Posterior vena cava (tissue), 2 donors: ENCODE results near the gene PSMF1. TPM values are rescaled to one million over a fixed set of nuclear protein-coding genes. Genes with fewer than 3 reads are reported as not detected.
"Not testable (repeated sequence)": the region's sequence is repeated elsewhere in the genome, so short reads cannot be mapped to it uniquely, and the experiment has no call there.

ENCODE experiments used
- DNase-seq: peaks from one replicate; pipeline ENCODE4 v3.0.0-alpha.2; 2020; ENCODE audit warnings: low spot score
- intact Hi-C, 2 donors: fragments of 100-400 bp; cut with DNase I; formaldehyde crosslinking; loops; one replicate each; pipeline versions ENCODE4 v1.14.1 to v1.14.2; 2022 to 2023
- total RNA-seq, 2 donors: library from RNA; stranded (reverse); fragmentation: NEBNext Ultra II Directional; extraction: Animal tissue kit (Norgen Biotek cat#: 25700); gene quantifications; one replicate each; pipeline ENCODE4 v1.2.1, GENCODE V29; 2021
- donor health status: DM: yes; HTN: yes; CAD: no.
- donor health status: DM: yes; HTN: yes; CAD: no.

Gene PSMF1
- total RNA-seq, 2 donors from 2014 or later: 97.6 to 110 TPM

DNA sequence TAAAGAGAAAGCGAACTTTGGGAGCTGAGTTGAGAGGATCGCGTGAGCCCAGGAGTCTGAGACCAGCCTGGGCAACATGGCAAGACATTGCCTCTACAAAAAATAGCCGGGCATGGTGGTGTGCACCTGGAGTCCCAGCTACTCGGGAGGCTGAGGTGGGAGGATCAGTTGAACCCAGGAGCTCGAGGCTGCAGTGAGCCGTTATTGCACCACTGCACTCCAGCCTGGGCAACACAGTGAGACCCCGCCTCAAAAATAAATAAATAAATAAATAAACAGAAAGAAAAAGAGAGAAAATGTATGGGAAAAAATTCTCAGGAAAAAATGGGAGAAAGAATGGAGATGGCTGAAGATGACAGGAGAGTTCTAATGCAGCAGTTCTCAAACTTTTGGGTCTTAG, 87.4 kb downstream of the PSMF1 start:
- DNase-seq: no peak
- intact Hi-C loops: no loop called here

DNA sequence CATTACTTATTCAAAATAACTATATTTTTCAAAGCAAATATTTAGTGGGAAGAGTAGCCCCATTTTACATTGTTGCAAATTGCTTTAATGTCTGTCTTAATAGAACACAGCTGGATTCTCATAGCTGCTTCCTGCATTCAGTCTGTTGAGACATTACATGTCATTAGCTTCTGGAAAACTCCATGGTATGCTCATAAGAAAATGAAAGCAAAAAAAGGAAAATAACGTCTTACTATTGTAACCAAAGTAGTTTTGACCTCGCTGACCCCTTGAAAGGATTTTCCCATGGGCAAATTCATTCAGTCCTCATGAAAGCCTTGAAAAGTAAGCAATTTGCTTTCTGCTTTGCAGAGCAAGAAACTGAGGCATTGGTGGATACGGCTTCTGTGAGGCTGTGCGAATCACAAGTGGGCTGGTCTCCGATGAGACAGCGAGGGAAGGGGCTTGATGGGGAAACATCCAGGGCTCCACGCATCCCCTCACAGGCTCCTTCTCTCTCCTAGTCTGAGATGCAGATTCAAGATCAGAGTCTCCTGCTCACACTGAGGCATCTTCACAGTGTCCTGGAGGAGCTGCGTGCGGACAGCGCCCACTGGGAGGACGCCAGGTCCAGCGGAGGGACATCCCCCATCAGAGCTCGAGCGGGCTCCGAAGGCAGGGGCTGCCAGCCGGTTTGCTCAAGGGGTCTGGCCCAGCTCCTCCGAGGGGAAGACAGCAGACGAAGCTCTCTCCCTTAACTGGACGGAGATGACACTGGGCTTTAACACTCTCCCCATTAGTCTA, 88.2 kb downstream of the PSMF1 start:
- no peak for DNase-seq
- intact Hi-C loops: no loop called here

DNA sequence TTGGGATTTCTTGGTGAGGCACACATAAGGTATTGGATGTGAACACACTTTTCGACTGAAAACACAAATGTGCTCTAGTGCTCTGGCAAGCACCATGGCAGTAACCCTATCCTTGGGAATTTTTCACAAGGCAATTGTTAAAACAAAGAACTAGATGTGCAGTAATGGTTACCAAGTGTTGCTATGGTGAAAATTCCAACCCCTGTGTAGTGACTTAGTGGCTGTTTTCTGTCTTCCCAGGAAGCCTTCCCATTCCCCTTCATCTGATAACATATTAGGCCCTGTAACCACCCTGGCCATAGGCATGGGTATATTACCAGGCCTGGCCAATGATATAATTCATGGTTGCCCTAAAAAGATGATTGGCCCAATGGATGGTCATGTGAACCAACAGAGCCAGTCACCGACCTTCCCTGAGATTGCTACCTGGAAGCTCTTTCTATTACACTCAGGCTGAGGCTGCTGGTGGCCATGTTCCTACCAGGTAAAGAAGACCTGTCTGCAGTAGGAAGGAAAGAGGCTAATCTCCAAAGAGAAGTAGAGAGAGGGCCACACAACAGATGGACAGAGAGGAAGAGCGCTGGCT, 89.0 kb downstream of the PSMF1 start:
- DNase-seq: no peak
- intact Hi-C loops: no loop called here

DNA sequence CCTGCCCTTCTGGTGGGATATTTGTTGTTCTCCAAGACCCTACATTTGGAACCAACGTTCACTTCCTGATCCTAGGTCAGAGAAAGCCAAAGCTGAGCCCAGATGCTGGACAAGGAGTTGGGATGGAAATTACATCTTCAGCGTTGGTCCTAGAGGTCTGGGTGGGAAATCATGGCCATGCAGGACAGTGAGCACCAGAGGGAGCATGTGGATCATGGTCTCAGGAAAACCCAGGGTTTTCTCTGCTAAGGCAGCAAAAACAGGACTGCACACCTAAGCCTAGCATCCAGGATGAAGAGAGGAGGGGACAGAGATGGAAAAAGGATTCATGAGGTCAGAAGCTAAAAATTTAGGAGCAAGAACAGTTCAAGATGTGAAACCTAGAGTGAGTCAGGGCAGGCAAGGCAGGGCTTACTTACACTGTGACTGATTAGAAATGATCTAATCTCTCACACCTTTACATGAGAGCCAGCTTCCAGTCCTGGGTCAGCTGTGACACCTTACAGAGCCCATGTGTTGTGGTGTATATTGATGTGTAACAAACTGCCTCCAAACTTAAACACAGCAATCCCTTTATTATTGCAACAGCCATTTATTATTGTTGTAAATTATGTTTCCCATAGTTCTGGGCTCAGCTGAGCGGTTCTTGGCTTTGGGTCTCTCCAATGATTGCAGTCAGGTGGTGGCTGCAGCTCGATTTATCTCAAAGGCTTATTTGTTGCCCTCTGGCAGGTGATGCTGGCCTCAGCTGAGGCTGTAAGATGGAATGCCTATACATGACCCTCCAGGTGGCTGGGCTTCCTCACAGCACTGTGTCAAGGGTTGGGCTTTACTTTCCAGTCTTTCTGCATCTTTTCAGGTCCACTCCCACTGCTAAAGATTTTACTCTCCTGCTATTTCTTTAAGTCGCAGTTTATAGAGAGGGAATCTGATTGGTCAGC, 91.3 kb downstream of the PSMF1 start:
- DNase-seq: no peak
- intact Hi-C loops: loop anchor here in 1 of 2 donors (5.0 kb wide), 1 partner anchor 392 kb away; no protein-coding TSS in a partner anchor

DNA sequence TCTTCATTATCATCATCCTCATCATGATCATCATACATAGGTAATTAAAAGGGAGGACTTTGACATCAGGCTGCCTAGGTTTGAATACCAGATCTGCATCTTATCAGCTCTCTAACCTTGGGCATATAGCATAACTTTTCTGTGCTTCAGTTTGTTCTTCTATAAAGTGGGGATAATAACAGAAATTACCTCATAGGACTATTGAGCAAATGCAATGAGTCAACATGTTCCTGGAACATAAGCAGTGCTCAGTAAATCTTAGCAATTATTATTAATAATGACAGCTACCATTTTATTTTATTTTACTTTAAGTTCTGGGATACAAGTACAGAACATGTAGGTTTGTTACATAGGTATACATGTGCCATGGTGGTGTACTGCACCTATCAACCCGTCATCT, 92.1 kb downstream of the PSMF1 start:
- intact Hi-C loops: loop anchor here in 1 of 2 donors (5.0 kb wide), 1 partner anchor 393 kb away; no protein-coding TSS in a partner anchor
- DNase-seq: no peak

DNA sequence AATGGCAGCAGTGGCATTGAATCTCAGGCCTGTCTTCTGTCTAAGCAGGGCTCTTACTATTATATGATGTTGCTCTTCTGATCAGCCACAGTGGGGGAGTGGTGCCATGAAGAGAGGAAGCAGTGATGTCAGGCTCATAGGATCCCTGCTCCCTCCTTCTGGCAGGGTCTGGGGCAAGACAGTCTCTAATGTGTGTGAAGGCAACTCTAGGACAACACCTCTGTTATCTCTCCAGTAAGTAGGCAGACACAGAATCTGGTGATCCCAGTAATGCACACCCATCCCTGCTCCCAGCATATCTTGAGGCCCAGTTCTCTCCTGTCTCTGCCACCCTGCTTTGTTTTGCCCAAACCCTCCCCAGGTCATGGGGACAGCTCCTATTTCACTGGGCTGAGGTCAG, 93.6 kb downstream of the PSMF1 start:
- intact Hi-C loops: loop anchor here in 1 of 2 donors (5.0 kb wide), 1 partner anchor 395 kb away; no protein-coding TSS in a partner anchor
- no peak for DNase-seq

DNA sequence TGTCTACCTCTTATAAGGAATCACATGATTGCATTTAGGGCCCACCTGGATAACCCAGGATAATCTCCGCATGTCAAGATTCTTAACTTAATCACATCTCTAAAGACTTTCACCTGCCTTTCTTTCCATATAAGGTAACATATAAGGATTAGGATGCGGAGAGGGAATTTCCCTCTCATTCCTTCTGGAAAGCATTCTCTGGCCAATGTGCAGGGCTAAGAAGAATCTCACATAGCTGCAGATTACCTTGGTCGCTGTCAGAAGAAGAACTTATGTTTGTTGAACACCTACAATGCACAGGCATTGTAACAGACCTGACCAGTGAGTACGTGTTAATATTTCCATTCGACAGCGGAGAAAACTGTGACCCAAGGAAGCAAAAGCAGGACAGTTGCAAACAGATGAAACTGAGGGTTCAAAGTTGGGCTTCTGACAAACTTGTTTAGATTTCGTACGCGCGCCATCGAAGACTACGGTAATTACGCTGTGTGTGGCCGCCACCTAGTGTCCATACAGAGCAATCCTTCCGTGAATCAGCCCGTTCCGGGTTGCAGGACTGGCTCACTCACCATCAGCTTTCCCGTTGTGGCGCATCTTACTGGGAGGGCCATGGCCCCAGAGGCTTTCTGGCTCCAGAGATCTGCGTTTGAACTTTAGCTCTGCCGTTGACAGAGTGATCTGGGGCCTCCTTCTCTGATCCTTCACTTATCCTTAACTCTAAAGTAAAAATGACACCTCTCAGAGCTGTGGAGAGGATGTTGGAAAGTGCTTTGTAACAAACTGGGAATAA, 94.4 kb downstream of the PSMF1 start:
- DNase-seq: peak; percentile 86

DNA sequence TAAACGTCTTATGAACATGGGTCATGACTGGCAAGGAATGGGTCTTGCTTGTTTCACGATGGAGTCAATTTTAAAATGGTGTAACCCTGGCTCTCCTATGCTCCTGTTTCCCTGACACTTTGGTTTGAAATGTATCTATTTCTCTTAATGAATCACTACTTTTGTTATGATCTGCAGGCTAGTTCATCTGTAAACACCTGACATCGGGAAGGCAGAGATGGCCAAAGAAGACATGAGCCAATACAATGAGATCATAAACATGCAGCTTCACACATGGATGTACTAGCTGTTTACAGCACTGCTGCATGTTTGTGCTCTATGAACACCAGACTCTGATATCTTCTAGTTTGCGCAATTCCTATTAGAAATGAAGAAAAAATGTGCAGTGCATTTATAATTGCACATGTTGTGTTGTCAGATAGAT, 96.4 kb downstream of the PSMF1 start:
- intact Hi-C loops: loop anchor here in 1 of 2 donors (5.0 kb wide), 1 partner anchor 398 kb away; no protein-coding TSS in a partner anchor

More for the DNA sequence above, 94.4 kb downstream of the PSMF1 start:
- intact Hi-C loops: loop anchor here in 1 of 2 donors (5.0 kb wide), 1 partner anchor 396 kb away; no protein-coding TSS in a partner anchor

DNA sequence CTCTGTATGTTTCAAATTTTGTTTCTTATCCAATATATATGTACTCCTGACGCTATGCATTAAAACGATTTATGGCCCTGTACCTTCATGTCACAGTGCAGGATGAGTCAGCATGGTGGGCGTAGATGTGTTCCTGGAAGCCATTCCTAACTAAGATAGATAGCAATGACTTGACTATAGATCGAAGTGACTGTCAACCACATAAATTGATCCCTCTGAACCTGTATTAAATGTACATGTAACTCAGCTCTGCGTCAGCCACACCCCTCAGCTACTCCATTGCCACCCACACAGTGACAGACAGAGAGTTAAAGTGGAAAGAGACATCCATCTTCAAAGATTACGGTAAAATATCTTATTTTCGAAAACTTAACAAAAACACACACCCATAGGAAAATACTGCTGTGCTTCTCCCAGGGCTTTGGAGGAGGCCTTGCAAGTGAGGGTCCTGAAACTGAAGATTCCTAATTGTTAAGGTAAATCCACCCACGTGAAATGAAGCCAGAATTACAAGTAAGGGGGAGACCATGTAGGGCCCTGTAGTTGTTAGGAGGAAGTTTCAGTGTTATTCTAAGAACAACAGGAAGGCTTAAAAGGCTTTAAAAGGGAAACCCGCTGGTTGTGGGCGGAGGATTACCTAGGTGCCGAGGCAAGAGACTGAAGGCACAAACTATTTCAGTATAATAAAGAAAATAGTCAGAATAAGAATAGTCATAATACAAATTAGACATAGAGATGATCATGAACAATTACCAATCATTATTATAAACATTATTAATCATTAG, 97.2 kb downstream of the PSMF1 start:
- DNase-seq: no peak
- intact Hi-C loops: no loop called here

More for the DNA sequence above, 96.4 kb downstream of the PSMF1 start:
- no peak for DNase-seq

DNA sequence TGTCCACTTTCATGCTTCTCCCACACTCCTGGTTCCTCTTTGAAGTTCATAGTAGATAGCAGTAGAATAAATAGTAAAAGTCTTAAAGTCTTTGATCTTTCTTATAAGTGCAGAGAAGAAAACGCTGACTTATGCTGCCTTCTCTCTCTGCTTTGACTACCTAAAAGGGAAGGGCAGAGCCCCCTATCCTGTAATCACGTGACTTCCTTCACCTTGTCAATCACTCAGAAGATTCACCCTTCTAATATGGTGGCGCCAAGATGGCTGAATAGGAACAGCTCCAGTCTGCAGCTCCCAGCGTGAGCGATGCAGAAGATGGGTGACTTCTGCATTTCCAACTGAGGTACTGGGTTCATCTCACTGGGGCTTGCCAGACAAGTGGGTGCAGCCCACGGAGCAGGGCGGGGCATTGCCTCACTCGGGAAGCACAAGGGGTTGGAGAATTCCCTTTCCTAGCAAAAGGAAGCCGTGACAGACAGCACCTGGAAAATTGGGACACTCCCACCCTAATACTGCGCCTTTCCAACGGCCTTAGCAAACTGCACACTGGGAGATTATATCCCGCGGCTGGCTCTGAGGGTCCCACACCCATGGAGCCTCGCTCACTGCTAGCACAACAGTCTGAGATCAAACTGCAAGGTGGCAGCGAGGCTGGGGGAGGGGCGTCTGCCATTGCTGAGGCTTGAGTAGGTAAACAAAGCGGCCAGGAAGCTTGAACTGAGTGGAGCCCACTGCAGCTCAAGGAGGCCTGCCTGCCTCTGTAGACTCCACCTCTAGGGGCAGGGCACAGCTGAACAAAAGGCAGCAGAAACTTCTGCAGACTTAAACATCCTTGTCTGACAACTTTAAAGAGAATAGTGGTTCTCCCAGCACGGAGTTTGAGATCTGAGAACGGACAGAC, 98.4 kb downstream of the PSMF1 start:
- intact Hi-C loops, DNase-seq: not testable (repeated sequence)

Other genes starting within 250 kb of the PSMF1 start
- 1 to 10 TPM in 1 of 2 donors, under 1 TPM in 1; 0.24 to 1.1 TPM for gene ANGPT4, start 202.3 kb upstream of the PSMF1 start, total RNA-seq
- gene RSPO4, start 116.3 kb upstream of the PSMF1 start, total RNA-seq: under 1 TPM in 1 of 2 donors, not detected in 1; 0.24 TPM
- gene TMEM74B, start 66.4 kb downstream of the PSMF1 start, total RNA-seq: under 1 TPM; 0.71 to 0.74 TPM
- under 1 TPM in 1 of 2 donors, not detected in 1; 0.29 TPM for gene C20orf202, start 84.9 kb downstream of the PSMF1 start, total RNA-seq
- not detected for gene RAD21L1, start 107.4 kb downstream of the PSMF1 start, total RNA-seq
- gene SNPH, start 147.7 kb downstream of the PSMF1 start, total RNA-seq: 10 to 100 TPM in 1 of 2 donors, 1 to 10 TPM in 1; 8.9 to 11.9 TPM
- 1 to 10 TPM; 3.1 to 5.4 TPM for gene SDCBP2, start 210.5 kb downstream of the PSMF1 start, total RNA-seq